22Rv1 (cell line): Measurements from ENCODE around the gene YTHDF1.

Experiments
- H3K27ac ChIP-seq: fragments of 450-650 bp; 2 replicates; pipeline ENCODE4 v1.5.1; 2017
- CTCF ChIP-seq: fragments of 450-650 bp; IDR thresholded peaks from 2 replicates; pipeline ENCODE4 v1.5.1; 2017; ENCODE audit warnings: mild to moderate bottlenecking
- ZFX ChIP-seq: fragments of 450-650 bp; IDR thresholded peaks from 2 replicates; pipeline ENCODE4 v1.6.1; 2017; ENCODE audit warnings: antibody characterized with exemption, borderline replicate concordance

YTHDF1 gene

GRCh38 chr20:63215101-63216040 is 560 bp downstream of the YTHDF1 start:
- peak overlapping the region; percentile 82 for H3K27ac ChIP-seq
- TF ChIP-seq ZFX = no peak
- TF ChIP-seq CTCF = peak; percentile 66

GRCh38 chr20:63214514-63214913 is 1.4 kb downstream of the YTHDF1 start:
- TF ChIP-seq ZFX (no peak), CTCF (no peak)
- H3K27ac ChIP-seq = peak overlapping the region; percentile 82

- no peak overlapping the region for H3K27ac ChIP-seq
Observed at GRCh38 chr20:63212792-63213191, 3.1 kb downstream of the YTHDF1 start.

GRCh38 chr20:63212393-63212730 is 3.6 kb downstream of the YTHDF1 start:
- no peak for TF ChIP-seq ZFX
- no peak overlapping the region for H3K27ac ChIP-seq

More at GRCh38 chr20:63212792-63213191, 3.1 kb downstream of the YTHDF1 start:
- TF ChIP-seq CTCF (no peak), ZFX (no peak)

- TF ChIP-seq ZFX = no peak
- no peak overlapping the region for H3K27ac ChIP-seq
Observed at GRCh38 chr20:63210011-63210605, 5.8 kb downstream of the YTHDF1 start.

- TF ChIP-seq ZFX (no peak), CTCF (no peak)
- H3K27ac ChIP-seq = no peak overlapping the region
Observed at GRCh38 chr20:63208346-63208909, 7.5 kb downstream of the YTHDF1 start.

- no peak overlapping the region for H3K27ac ChIP-seq
- TF ChIP-seq CTCF (no peak), ZFX (no peak)
Observed at GRCh38 chr20:63206878-63207277, 9.1 kb downstream of the YTHDF1 start.

GRCh38 chr20:63205896-63206295 is 10.0 kb downstream of the YTHDF1 start:
- TF ChIP-seq CTCF = no peak
- TF ChIP-seq ZFX = no peak
- H3K27ac ChIP-seq = no peak overlapping the region
